Fibroblast of villous mesenchyme (primary cell): ENCODE measurements around the gene HTATIP2. TPM values are rescaled to one million over a fixed set of nuclear protein-coding genes. Genes with fewer than 3 reads are reported as not detected.

Source experiments
- DNase-seq: peaks from one replicate; pipeline ENCODE4 v3.0.0-alpha.2; 2010; ENCODE audit warnings: low read depth
- H3K4me3 ChIP-seq: 2 replicates; pipeline ENCODE4 v1.5.1; 2011; ENCODE audit warnings: low read depth, mild to moderate bottlenecking, low read length
- CTCF ChIP-seq: IDR thresholded peaks from 2 replicates; pipeline ENCODE4 v1.5.1; 2012; ENCODE audit warnings: low read depth, mild to moderate bottlenecking, low read length; ENCODE audit not compliant: insufficient read depth
- total RNA-seq: library from RNA; depleted of rRNA; stranded (reverse); fragments of >200 nt; gene quantifications from 2 replicates; pipeline ENCODE4 v1.2.3, GENCODE V29; 2012

The HTATIP2 gene
- total RNA-seq, 1 donor = 36.3 TPM

GRCh38 chr11:20407344-20407743 is 43.8 kb downstream of the HTATIP2 start:
- no peak for TF ChIP-seq CTCF
- no peak overlapping the region for H3K4me3 ChIP-seq
- peak; percentile 5 for DNase-seq

GRCh38 chr11:20415432-20415831 is 51.9 kb downstream of the HTATIP2 start:
- TF ChIP-seq CTCF = no peak
- no peak overlapping the region for H3K4me3 ChIP-seq
- no peak for DNase-seq

- no peak overlapping the region for H3K4me3 ChIP-seq
- no peak for TF ChIP-seq CTCF
- no peak for DNase-seq
Observed at GRCh38 chr11:20417771-20418170, 54.3 kb downstream of the HTATIP2 start.

GRCh38 chr11:20421946-20422345 is 58.4 kb downstream of the HTATIP2 start:
- TF ChIP-seq CTCF = no peak
- no peak for DNase-seq
- no peak overlapping the region for H3K4me3 ChIP-seq

GRCh38 chr11:20429216-20429615 is 65.7 kb downstream of the HTATIP2 start:
- H3K4me3 ChIP-seq = no peak overlapping the region
- TF ChIP-seq CTCF = no peak
- no peak for DNase-seq

Other genes starting within 250 kb of the HTATIP2 start
- gene DBX1, start 203.2 kb upstream of the HTATIP2 start, total RNA-seq = not detected in 2 replicates
- 13.0 and 15.5 TPM in 2 replicates for gene PRMT3, start 24.0 kb downstream of the HTATIP2 start, total RNA-seq
- gene SLC6A5, start 235.9 kb downstream of the HTATIP2 start, total RNA-seq = not detected in 2 replicates